ENCODE data around the gene MPRIP.

The MPRIP gene

GRCh38 chr17:17098551-17099179 is 56.4 kb downstream of the MPRIP start:
- Histone ChIP-seq H3K9ac (no peak overlapping the region), H3K4me3 (ENCODE audit: low read depth, low read length) (no peak overlapping the region), H3K27ac (peak overlapping the region; percentile 15), H2AFZ (no peak overlapping the region), H3K4me2 (ENCODE audit: low read length) (no peak overlapping the region), H3K36me3 (ENCODE audit: control insufficient read depth, insufficient read depth, low read length) (no peaks in the 10 kb centered on the region), H3K9me3 (ENCODE audit: control insufficient read depth, low read length) (no peaks in the 10 kb centered on the region), H3K79me2 (peaks cover 81% of the 10 kb centered on the region), H3K27me3 (ENCODE audit: control insufficient read depth, insufficient read depth, low read length) (no peaks in the 10 kb centered on the region), H3K4me1 (peaks cover 7% of the 10 kb centered on the region)
- no peak for TF ChIP-seq CTCF (IDR thresholded peaks at IDR 0.05)

- Histone ChIP-seq H3K9me3 (ENCODE audit: control insufficient read depth, low read length) (no peaks in the 10 kb centered on the region), H3K4me1 (peaks cover 7% of the 10 kb centered on the region), H3K27ac (no peak overlapping the region), H3K4me2 (ENCODE audit: low read length) (no peak overlapping the region), H3K4me3 (ENCODE audit: low read depth, low read length) (no peak overlapping the region), H3K36me3 (ENCODE audit: control insufficient read depth, insufficient read depth, low read length) (no peaks in the 10 kb centered on the region), H3K79me2 (peaks cover 88% of the 10 kb centered on the region), H3K9ac (no peak overlapping the region), H3K27me3 (ENCODE audit: control insufficient read depth, insufficient read depth, low read length) (no peaks in the 10 kb centered on the region), H2AFZ (no peak overlapping the region)
- no peak for TF ChIP-seq CTCF (IDR thresholded peaks at IDR 0.05)
Measured at GRCh38 chr17:17102176-17102575, 59.9 kb downstream of the MPRIP start.

GRCh38 chr17:17103160-17103559 is 60.9 kb downstream of the MPRIP start:
- no peak overlapping the region for H3K4me3 ChIP-seq (ENCODE audit: low read depth, low read length)
- no peak overlapping the region for H3K27ac ChIP-seq
- peaks cover 86% of the 10 kb centered on the region for H3K79me2 ChIP-seq
- H3K27me3 ChIP-seq (ENCODE audit: control insufficient read depth, insufficient read depth, low read length), result no peaks in the 10 kb centered on the region
- no peaks in the 10 kb centered on the region for H3K36me3 ChIP-seq (ENCODE audit: control insufficient read depth, insufficient read depth, low read length)
- H3K4me2 ChIP-seq (ENCODE audit: low read length), result no peak overlapping the region
- no peaks in the 10 kb centered on the region for H3K9me3 ChIP-seq (ENCODE audit: control insufficient read depth, low read length)
- no peak overlapping the region for H2AFZ ChIP-seq
- H3K4me1 ChIP-seq, result peaks cover 10% of the 10 kb centered on the region
- no peak overlapping the region for H3K9ac ChIP-seq
- TF ChIP-seq CTCF (IDR thresholded peaks at IDR 0.05), result no peak

- peaks cover 85% of the 10 kb centered on the region for H3K79me2 ChIP-seq
- no peaks in the 10 kb centered on the region for H3K9me3 ChIP-seq (ENCODE audit: control insufficient read depth, low read length)
- H3K4me2 ChIP-seq (ENCODE audit: low read length), result no peak overlapping the region
- H3K9ac ChIP-seq, result no peak overlapping the region
- H3K4me1 ChIP-seq, result peaks cover 13% of the 10 kb centered on the region
- H2AFZ ChIP-seq, result no peak overlapping the region
- no peaks in the 10 kb centered on the region for H3K36me3 ChIP-seq (ENCODE audit: control insufficient read depth, insufficient read depth, low read length)
- TF ChIP-seq CTCF (IDR thresholded peaks at IDR 0.05), result no peak
- H3K27ac ChIP-seq, result peak overlapping the region; percentile 36
- no peak overlapping the region for H3K4me3 ChIP-seq (ENCODE audit: low read depth, low read length)
- H3K27me3 ChIP-seq (ENCODE audit: control insufficient read depth, insufficient read depth, low read length), result no peaks in the 10 kb centered on the region
Measured at GRCh38 chr17:17104036-17104435, 61.8 kb downstream of the MPRIP start.

- Histone ChIP-seq H3K9me3 (ENCODE audit: control insufficient read depth, low read length) (no peaks in the 10 kb centered on the region), H3K36me3 (ENCODE audit: control insufficient read depth, insufficient read depth, low read length) (no peaks in the 10 kb centered on the region), H3K4me1 (peaks cover 13% of the 10 kb centered on the region), H3K9ac (no peak overlapping the region), H3K4me3 (ENCODE audit: low read depth, low read length) (no peak overlapping the region), H3K4me2 (ENCODE audit: low read length) (no peak overlapping the region), H2AFZ (no peak overlapping the region), H3K79me2 (peaks cover 84% of the 10 kb centered on the region), H3K27me3 (ENCODE audit: control insufficient read depth, insufficient read depth, low read length) (no peaks in the 10 kb centered on the region), H3K27ac (peak overlapping the region; percentile 36)
- TF ChIP-seq CTCF (IDR thresholded peaks at IDR 0.05), result no peak
Measured at GRCh38 chr17:17104494-17104893, 62.2 kb downstream of the MPRIP start.
